OCI-LY3 (cell line): ENCODE measurements around the gene ZSCAN31.
"Not testable (repeated sequence)": the region's sequence is repeated elsewhere in the genome, so short reads cannot be mapped to it uniquely, and the experiment has no call there.

Experiments used
- H2AFZ ChIP-seq: fragments of 200-600, 300-600 bp; shearing (Covaris generic); 2 replicates; pipeline ENCODE4 v1.6.0; 2014; ENCODE audit warnings: antibody characterized with exemption, low read depth, low read length
- H3K27ac ChIP-seq: fragments of 200-600, 300-600 bp; sonication (generic); 2 replicates; pipeline ENCODE4 v1.5.1; 2014; ENCODE audit warnings: mild to moderate bottlenecking, low read length, moderate library complexity, mixed read lengths
- H3K27me3 ChIP-seq: fragments of 200-600, 300-600 bp; sonication (generic); 2 replicates; pipeline ENCODE4 v1.6.1; 2014; ENCODE audit warnings: low read depth, low read length, mixed read lengths
- H3K36me3 ChIP-seq: fragments of 200-600, 300-600 bp; sonication (generic); replicated peaks from 2 replicates; pipeline ENCODE3; 2014; ENCODE audit warnings: low read depth, low read length, mixed read lengths
- H3K4me1 ChIP-seq: fragments of 300-600, 200-600 bp; sonication (generic); 2 replicates; pipeline ENCODE4 v1.6.1; 2014; ENCODE audit warnings: low read length, mixed read lengths
- H3K4me2 ChIP-seq: fragments of 200-600, 300-600 bp; sonication (generic); 2 replicates; pipeline ENCODE4 v1.6.1; 2014; ENCODE audit warnings: low read length, mixed read lengths
- H3K4me3 ChIP-seq: fragments of 300-600, 200-600 bp; sonication (generic); 2 replicates; pipeline ENCODE4 v1.5.1; 2014; ENCODE audit warnings: antibody characterized with exemption, mild to moderate bottlenecking, low read length, moderate library complexity
- H3K79me2 ChIP-seq: fragments of 300-600, 200-600 bp; shearing (Covaris generic); 2 replicates; pipeline ENCODE4 v1.6.1; 2014; ENCODE audit warnings: mild to moderate bottlenecking, low read length, mixed read lengths
- H3K9ac ChIP-seq: fragments of 300-600, 200-600 bp; shearing (Covaris generic); 2 replicates; pipeline ENCODE4 v1.6.0; 2014; ENCODE audit warnings: mild to moderate bottlenecking, low read length, moderate library complexity
- H3K9me3 ChIP-seq: fragments of 200-600, 300-600 bp; shearing (Covaris generic); 2 replicates; pipeline ENCODE4 v1.6.1; 2014; ENCODE audit warnings: low read length, mixed read lengths; ENCODE audit not compliant: insufficient read depth
- H4K20me1 ChIP-seq: fragments of 200-600, 300-600 bp; sonication (generic); 2 replicates; pipeline ENCODE4 v1.6.1; 2016; ENCODE audit warnings: low read length, mixed read lengths; ENCODE audit not compliant: insufficient read depth
- EZH2phosphoT487 ChIP-seq: fragments of 200-600 bp; shearing (Covaris generic); IDR thresholded peaks from 2 replicates; pipeline ENCODE4 v1.6.1; 2018; ENCODE audit warnings: antibody characterized with exemption, mixed run types, low read depth
- TF ChIP-seq, protein P1 (sequence below): fragments of 200-600, 300-600 bp; sonication (generic); IDR thresholded peaks from 2 replicates; pipeline ENCODE4 v1.5.1; 2014; ENCODE audit warnings: antibody characterized with exemption, low read length, low read depth

Gene ZSCAN31

DNA sequence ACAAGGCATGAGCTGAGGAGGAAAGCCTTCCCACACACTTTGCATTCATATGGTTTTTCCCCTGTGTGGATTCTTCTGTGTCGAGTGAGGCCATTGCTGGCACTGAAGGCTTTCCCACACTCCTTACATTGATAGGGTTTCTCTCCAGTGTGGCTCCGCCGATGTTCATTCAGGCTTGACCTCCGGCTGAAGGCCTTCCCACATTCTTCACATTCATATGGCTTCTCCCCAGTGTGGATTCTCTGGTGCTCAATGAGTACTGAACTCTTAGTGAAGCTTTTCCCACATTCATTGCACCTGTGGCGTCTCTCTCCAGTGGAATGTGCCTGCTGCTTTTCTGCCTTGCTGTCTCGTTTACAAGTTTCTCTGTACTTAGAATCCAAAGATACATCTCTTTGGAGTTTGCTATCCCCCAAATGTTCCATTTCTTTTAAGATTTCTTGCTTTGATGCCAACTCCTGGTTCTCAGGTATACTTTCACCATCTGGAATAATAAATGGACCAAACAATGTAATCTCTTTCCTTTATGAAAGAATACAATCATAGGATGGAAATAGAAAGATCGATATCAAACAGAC, 9.5 kb downstream of the ZSCAN31 start:
- Histone ChIP-seq H3K27me3 (no peaks in the 10 kb centered on the region), H3K36me3 (peaks cover 6% of the 10 kb centered on the region), H4K20me1 (no peaks in the 10 kb centered on the region), H3K9me3 (no peaks in the 10 kb centered on the region), H3K4me2 (no peak overlapping the region), H3K9ac (no peak overlapping the region), H3K4me3 (no peak overlapping the region), H2AFZ (no peak overlapping the region), H3K4me1 (no peaks in the 10 kb centered on the region), H3K27ac (no peak overlapping the region), H3K79me2 (no peaks in the 10 kb centered on the region)
- no peak for TF ChIP-seq EZH2phosphoT487
- TF ChIP-seq, protein P1, sequence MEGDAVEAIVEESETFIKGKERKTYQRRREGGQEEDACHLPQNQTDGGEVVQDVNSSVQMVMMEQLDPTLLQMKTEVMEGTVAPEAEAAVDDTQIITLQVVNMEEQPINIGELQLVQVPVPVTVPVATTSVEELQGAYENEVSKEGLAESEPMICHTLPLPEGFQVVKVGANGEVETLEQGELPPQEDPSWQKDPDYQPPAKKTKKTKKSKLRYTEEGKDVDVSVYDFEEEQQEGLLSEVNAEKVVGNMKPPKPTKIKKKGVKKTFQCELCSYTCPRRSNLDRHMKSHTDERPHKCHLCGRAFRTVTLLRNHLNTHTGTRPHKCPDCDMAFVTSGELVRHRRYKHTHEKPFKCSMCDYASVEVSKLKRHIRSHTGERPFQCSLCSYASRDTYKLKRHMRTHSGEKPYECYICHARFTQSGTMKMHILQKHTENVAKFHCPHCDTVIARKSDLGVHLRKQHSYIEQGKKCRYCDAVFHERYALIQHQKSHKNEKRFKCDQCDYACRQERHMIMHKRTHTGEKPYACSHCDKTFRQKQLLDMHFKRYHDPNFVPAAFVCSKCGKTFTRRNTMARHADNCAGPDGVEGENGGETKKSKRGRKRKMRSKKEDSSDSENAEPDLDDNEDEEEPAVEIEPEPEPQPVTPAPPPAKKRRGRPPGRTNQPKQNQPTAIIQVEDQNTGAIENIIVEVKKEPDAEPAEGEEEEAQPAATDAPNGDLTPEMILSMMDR = no peak

DNA sequence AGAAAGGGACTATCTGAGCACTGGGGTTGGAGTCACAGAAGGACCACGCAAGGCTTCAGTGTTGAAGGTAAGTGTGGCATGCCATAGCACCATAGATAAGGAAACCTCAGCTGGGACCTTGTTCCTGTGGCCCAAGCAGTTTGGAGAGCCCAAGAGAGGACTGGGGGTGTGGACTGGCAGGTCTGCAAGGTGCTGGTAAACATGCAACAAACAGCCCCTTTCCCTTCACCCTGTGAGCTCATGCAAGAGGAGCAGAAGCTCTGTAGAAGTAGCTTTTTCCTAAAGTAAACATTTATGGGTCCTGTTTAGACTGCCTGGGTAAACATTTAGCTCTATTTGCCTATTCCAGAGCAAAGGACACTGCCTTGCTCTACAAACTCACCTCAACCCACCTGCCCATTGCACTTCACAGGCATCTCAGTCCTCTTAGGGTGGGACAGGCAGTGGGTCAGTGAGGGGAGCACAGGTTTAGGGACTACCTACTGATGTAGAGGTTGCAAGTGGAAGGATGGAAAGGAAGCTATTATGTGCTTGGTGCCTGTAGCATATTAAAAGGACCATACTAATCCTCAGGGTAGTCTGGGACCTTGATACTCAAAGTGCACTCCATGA, 12.0 kb downstream of the ZSCAN31 start:
- Histone ChIP-seq H3K27me3 (no peaks in the 10 kb centered on the region), H3K4me1 (no peaks in the 10 kb centered on the region), H3K4me3 (no peak overlapping the region), H2AFZ (no peak overlapping the region), H3K27ac (no peak overlapping the region), H3K79me2 (no peaks in the 10 kb centered on the region), H4K20me1 (no peaks in the 10 kb centered on the region), H3K36me3 (peaks cover 6% of the 10 kb centered on the region), H3K9me3 (no peaks in the 10 kb centered on the region), H3K4me2 (no peak overlapping the region), H3K9ac (no peak overlapping the region)
- TF ChIP-seq, protein P1 = no peak
- no peak for TF ChIP-seq EZH2phosphoT487

DNA sequence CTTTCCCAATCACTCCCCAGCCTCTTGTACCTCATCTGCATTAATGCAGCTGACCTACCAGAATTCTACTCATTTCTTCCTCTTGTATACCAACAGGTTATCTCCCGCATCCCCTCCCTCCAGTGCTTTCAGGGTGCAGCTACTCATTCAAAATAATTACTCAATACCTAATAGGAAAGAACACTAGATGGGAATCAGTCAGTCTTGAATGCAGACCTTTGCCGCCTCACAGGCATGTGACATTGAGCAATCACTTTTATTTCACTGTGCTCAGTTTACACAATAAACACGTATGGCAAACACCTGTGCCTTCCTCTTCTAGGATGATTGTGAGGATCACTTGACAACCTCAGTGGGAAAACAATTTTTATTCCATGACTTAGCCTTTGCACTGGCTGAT, 13.3 kb downstream of the ZSCAN31 start:
- Histone ChIP-seq H3K4me3 (no peak overlapping the region), H3K27ac (no peak overlapping the region), H3K36me3 (peaks cover 6% of the 10 kb centered on the region), H3K4me2 (no peak overlapping the region), H3K9ac (no peak overlapping the region), H3K9me3 (no peaks in the 10 kb centered on the region), H3K4me1 (no peaks in the 10 kb centered on the region), H3K27me3 (no peaks in the 10 kb centered on the region), H4K20me1 (no peaks in the 10 kb centered on the region), H2AFZ (no peak overlapping the region), H3K79me2 (no peaks in the 10 kb centered on the region)
- no peak for TF ChIP-seq EZH2phosphoT487
- TF ChIP-seq, protein P1 = no peak

DNA sequence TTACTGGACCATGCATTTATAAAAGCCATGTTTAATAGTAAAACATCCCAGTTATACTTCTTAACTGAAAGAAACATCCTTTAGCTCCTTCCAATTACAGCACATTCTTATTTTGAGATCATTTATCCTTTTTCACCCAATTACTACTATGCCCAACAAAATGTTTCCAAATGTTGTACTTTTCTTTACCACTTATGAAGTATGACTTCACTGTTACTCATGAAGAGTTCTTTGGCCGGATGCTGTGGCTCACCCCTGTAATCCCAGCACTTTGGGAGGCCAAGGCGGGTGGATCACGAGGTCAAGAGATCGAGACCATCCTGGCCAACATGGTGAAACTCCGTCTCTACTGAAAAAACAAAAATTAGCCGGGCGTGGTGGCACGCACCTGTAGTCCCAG, 18.1 kb downstream of the ZSCAN31 start:
- H2AFZ ChIP-seq, H3K27ac ChIP-seq, H3K27me3 ChIP-seq, H3K79me2 ChIP-seq, H3K36me3 ChIP-seq, H3K9me3 ChIP-seq, H4K20me1 ChIP-seq, H3K4me1 ChIP-seq, H3K9ac ChIP-seq, H3K4me3 ChIP-seq, H3K4me2 ChIP-seq: not testable (repeated sequence)
